Measurements from ENCODE around the gene RAPGEF2.

The RAPGEF2 gene

DNA sequence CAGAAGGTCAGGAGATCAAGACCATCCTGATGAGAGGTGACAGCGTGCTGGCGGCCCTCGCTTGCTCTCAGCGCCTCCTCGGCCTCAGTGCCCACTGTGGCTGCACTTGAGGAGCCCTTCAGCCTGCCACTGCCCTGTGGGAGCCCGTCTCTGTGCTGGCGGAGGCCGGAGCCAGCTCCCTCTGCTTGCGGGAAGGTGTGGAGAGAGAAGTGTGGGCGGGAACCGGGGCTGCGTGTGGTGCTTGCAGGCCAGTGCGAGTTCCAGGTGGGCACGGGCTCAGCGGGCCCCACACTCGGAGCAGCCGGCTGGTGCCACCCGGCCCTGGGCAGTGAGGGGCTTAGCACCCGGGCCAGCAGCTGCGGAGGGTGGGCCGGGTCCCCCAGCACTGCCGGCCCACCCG, 286.9 kb downstream of the RAPGEF2 start:
- TF ChIP-seq, protein P1, sequence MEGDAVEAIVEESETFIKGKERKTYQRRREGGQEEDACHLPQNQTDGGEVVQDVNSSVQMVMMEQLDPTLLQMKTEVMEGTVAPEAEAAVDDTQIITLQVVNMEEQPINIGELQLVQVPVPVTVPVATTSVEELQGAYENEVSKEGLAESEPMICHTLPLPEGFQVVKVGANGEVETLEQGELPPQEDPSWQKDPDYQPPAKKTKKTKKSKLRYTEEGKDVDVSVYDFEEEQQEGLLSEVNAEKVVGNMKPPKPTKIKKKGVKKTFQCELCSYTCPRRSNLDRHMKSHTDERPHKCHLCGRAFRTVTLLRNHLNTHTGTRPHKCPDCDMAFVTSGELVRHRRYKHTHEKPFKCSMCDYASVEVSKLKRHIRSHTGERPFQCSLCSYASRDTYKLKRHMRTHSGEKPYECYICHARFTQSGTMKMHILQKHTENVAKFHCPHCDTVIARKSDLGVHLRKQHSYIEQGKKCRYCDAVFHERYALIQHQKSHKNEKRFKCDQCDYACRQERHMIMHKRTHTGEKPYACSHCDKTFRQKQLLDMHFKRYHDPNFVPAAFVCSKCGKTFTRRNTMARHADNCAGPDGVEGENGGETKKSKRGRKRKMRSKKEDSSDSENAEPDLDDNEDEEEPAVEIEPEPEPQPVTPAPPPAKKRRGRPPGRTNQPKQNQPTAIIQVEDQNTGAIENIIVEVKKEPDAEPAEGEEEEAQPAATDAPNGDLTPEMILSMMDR (IDR thresholded peaks at IDR 0.05; ENCODE audit: unreplicated experiment in 3 of 3), result no peak
- Mint-ChIP-seq H3K4me1 (no peaks in the 10 kb centered on the region), H3K36me3 (ENCODE audit: low read depth) (peaks cover 8% of the 10 kb centered on the region), H3K27ac (no peak overlapping the region), H3K9me3 (peaks cover 38% of the 10 kb centered on the region), H3K4me3 (no peak overlapping the region), H3K27me3 (ENCODE audit: low read depth) (no peaks in the 10 kb centered on the region)

DNA sequence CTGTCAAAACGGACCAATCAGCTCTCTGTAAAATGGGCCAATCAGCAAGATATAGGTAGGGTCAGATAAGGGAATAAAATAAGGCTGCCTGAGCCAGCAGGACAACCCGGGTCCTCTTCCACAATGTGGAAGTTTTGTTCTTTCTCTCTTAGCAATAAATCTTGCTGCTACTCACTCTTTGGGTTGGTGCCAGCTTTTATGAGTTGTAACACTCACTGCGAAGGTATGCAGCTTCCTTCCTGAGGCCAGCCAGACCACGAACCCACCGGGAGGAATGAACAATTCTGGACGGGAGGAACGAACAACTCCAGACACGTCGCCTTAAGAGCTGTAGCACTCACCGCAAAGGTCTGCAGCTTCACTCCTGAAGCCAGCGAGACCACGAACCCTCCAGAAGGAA, 287.8 kb downstream of the RAPGEF2 start:
- Mint-ChIP-seq H3K4me3 (no peak overlapping the region), H3K9me3 (peaks cover 35% of the 10 kb centered on the region), H3K27ac (peak overlapping the region in 1 of 3 experiments; percentile 57), H3K36me3 (ENCODE audit: low read depth) (peaks cover 8% of the 10 kb centered on the region), H3K4me1 (no peaks in the 10 kb centered on the region), H3K27me3 (ENCODE audit: low read depth) (no peaks in the 10 kb centered on the region)
- TF ChIP-seq, protein P1 (IDR thresholded peaks at IDR 0.05; ENCODE audit: unreplicated experiment in 3 of 3), result no peak

DNA sequence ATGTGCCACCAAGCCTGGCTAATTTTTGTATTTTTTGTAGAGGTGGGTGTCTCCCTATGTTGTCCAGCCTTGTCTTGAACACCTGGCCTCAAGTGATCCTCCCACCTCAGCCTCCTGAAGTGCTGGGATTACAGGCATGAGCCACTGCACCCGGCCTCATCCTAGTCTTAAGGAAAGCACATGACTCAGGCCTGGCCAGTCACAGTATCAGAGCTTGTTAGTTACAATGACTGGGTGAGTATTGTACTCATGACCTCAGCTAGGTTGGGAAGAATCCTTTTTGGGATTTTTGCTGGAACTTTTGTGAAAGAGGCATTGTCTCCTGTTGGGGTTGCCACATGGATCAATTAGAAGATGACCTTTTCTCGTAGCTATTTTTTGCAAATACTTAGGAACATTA, 292.8 kb downstream of the RAPGEF2 start:
- H3K4me1 Mint-ChIP-seq, result peaks cover 6% of the 10 kb centered on the region
- no peaks in the 10 kb centered on the region for H3K27me3 Mint-ChIP-seq (ENCODE audit: low read depth)
- H3K36me3 Mint-ChIP-seq (ENCODE audit: low read depth), result no peaks in the 10 kb centered on the region
- no peak overlapping the region for H3K27ac Mint-ChIP-seq
- no peak overlapping the region for H3K4me3 Mint-ChIP-seq
- H3K9me3 Mint-ChIP-seq, result peaks cover 7% of the 10 kb centered on the region
- TF ChIP-seq, protein P1 (IDR thresholded peaks at IDR 0.05; ENCODE audit: unreplicated experiment in 3 of 3), result no peak

DNA sequence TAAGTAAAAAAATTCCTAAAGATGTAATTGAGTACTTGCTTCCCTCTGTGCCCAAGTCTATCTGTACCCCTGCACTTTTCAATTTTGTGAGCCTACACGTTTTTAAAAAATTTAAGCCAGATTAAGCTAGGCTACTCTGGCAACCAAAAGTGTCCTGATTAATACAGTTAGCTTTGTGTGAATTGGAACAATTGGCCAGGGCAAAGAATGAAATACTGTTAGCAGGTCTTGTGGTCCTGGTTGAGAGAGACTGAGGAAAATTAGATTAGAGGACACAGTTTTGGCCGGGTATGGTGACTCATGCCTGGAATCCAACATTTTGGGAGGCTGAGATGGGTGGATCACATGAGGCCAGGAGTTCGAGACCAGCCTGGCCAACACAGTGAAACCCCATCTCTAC, 293.3 kb downstream of the RAPGEF2 start:
- Mint-ChIP-seq H3K4me3 (no peak overlapping the region), H3K27me3 (ENCODE audit: low read depth) (no peaks in the 10 kb centered on the region), H3K4me1 (peaks cover 11% of the 10 kb centered on the region), H3K27ac (no peak overlapping the region), H3K36me3 (ENCODE audit: low read depth) (no peaks in the 10 kb centered on the region), H3K9me3 (peaks cover 4% of the 10 kb centered on the region)
- TF ChIP-seq, protein P1 (IDR thresholded peaks at IDR 0.05; ENCODE audit: unreplicated experiment in 3 of 3), result no peak

DNA sequence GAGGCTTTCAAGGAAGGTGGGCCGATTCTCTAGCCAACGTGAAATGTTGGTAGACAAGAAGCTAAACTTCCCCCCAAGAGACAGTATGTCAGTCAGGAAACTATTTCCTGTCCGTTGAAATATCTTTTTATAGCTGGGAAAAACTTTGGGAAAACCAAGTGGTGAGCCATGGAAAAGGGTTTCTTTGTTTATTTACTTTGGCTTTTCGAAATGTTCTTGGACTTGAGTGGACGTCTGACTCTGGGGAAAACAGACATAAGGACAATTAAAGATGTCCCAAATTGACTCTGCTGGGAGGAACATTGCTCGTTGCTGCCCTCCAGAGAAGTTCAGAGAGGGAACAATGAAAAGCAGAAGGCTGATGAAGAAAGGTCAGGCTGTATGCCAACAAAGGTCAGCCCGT, 295.4 kb downstream of the RAPGEF2 start:
- H3K9me3 Mint-ChIP-seq, result no peaks in the 10 kb centered on the region
- no peak overlapping the region for H3K4me3 Mint-ChIP-seq
- H3K27ac Mint-ChIP-seq, result no peak overlapping the region

More for the DNA sequence above, 295.4 kb downstream of the RAPGEF2 start:
- Mint-ChIP-seq H3K27me3 (ENCODE audit: low read depth) (no peaks in the 10 kb centered on the region), H3K36me3 (ENCODE audit: low read depth) (no peaks in the 10 kb centered on the region), H3K4me1 (peaks cover 22% of the 10 kb centered on the region)
- TF ChIP-seq, protein P1 (IDR thresholded peaks at IDR 0.05; ENCODE audit: unreplicated experiment in 3 of 3), result no peak
